C1 segment of cervical spinal cord (tissue), 14 donors: ENCODE measurements around the gene UNC5B.
A peak's percentile ranks its signal among the peaks of the same experiment; 100 is the strongest.
"Not testable (repeated sequence)": the region's sequence is repeated elsewhere in the genome, so short reads cannot be mapped to it uniquely, and the experiment has no call there.

Experiments used
- DNase-seq, 14 donors: peaks; one replicate each; lab custom pipeline; 2025; lab: John Stamatoyannopoulos, UW

UNC5B gene

DNA sequence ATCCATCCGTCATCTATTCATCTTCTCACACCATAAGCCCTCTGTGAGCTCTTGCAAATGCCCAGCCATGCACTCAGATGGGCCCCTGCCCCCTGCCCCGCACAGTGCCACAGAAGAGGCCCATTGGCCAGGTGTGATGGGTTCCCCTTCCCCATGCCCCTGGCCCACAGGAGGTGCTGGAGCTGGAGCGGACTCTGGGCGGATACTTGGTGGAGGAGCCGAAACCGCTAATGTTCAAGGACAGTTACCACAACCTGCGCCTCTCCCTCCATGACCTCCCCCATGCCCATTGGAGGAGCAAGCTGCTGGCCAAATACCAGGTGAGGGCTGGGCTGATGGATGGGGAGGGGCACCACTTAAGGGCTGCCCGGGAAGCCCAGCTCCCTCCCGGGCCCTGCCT, 83.3 kb downstream of the UNC5B start:
- DNase-seq: no peak

DNA sequence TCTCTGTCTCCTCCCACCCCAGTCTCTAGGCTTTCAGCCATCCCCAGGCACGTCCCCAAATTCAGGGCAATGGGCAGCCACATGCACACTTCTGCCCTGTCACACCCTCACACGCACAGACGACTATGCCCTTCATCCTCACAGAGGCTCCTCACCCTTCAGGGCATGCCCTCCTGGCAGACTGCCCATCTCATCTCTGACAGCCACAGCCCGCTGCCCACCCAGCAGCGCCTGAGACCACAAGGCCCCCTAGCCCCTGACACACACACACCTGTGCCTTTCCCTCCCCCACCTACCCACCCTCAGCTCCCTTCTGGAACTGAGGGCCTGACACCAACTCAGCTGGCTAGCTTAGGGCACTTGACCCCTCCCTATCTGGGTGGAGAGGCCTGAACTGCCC, 83.7 kb downstream of the UNC5B start:
- DNase-seq: no peak

DNA sequence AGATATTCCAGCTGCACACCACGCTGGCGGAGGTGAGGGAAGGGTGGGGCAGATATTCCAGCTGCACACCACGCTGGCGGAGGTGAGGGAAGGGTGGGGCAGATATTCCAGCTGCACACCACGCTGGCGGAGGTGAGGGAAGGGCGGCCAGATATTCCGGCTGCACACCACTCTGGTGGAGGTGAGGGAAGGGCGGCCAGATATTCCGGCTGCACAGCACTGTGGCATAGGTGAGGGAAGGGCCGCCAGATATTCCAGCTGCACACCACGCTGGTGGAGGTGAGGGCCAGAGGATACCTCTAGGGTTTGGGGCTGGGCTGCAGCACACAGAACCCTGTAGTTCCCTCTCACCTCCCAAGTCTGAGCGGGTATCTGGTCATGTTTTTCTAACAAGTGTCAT, 84.4 kb downstream of the UNC5B start:
- not testable (repeated sequence) for DNase-seq

DNA sequence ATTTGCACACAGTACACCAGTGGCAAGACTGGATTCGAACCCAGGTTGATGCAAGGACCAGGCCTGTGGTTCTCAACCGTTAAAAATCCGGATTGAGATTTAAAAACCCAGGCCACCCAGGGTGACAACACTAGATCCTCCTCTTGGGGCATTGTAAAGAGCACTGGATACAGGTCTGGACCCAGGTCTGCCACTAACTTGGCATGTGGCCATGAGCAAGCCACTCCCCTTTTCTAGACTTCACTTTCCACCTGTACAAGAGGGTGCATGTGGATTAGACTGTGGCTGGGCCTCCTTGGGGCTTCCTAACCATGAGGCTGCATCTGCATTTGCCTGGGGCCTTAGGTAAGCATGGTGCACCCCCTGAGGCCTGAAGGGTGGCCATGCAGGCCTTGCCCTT, 85.0 kb downstream of the UNC5B start:
- DNase-seq: no peak

DNA sequence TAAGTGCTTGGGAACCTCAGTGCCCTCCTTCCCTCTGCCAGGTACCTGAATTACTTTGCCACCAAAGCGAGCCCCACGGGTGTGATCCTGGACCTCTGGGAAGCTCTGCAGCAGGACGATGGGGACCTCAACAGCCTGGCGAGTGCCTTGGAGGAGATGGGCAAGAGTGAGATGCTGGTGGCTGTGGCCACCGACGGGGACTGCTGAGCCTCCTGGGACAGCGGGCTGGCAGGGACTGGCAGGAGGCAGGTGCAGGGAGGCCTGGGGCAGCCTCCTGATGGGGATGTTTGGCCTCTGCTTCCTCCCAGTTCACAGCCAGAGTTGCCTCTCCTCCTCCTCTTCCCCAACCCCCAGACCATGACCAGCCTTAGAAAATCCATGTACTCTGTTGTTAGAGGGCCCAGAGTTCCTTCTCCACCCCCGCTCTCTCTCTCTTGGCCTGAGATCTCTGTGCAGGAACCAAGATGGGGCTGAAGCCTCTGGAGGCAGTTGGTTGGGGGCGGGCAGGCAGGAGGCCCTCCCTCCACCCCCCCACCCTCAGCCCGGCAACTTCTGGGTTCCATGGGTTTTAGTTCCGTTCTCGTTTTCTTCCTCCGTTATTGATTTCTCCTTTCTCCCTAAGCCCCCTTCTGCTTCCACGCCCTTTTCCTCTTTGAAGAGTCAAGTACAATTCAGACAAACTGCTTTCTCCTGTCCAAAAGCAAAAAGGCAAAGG, 86.9 kb downstream of the UNC5B start:
- no peak for DNase-seq

DNA sequence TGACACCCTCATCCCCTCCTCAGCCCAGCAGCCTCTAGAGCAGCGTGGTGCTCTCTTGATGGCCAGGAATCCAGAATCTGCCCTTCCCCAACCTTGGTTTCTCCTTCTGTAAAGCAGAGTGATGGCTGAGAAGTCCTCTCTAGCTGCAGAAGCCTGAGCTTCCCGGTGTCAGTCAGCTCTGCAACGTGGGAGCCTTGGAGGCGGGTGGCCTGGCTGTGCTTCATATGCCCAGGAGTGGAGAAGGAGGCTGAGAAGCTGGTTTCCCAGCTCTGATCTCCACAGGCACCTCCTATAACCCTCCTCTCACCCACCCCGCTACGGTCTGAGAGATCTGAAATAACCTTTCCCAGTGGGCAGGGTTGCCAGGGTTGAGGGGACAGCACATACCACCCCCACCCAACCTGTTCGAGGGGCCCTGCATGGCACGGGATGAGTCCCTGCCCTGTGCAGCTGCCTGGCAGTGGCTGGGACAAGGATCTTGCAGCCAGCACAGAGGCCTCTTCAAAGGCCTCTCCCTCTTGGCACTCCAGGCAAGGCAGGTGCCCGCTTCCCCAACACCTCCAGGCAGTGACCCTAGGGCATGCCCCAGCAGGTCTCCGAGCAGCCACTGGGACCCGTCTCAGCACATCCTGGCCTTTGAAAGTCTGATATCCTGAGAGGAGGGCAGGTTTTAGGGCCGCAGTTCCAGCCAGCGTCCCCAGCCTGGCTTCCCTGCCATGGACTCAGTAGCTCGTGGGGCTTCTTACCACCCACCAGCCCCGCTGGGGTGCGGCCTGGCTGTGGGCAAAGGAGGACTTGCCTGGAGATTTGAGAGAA, 88.4 kb downstream of the UNC5B start:
- DNase-seq: no peak

DNA sequence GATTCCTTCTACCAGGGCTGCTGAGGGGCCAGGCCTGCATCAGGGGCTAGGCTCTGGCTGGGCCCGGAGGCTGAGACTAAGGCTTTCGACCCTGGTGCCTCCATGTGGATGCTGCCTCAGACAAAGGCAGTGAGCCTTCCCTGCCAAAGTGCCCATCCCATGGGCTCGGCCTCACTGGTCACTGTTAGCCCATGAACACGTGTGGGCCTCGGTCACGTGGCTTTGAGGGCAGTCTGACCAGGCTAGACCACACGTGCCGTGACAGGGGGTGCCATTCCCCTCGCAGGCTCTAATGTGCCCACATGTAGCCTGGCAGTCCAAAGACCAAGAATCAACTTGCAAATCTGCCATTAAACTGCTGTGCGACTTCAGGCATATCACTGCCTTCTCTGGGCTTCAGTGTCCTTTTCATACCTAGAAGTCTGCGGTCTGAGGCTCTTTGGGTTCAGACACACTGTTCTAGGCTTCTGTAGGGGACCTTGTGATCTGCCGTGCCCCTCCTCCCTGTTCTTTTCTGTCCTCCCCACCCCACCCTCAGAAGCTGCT, 89.1 kb downstream of the UNC5B start:
- DNase-seq: no peak

DNA sequence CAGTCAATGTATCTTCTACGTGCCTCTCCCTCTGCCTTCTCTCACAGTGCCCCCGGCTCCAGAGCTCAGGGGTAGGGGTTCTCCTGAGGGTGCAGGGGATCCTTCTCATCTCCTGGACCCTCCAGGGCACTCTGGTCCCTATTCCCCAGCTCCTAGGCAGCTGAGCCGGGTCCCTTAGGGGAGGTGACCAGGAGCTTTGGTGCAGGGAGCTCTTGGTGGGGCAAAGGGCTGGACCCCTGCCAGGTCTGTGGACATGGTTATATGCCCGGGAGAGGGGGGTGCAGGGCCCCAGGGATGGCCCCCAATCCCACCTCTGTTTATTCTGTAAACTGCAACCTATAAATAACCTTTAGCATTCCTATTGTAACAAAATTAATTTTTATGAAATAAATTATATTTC, 90.1 kb downstream of the UNC5B start:
- no peak for DNase-seq

DNA sequence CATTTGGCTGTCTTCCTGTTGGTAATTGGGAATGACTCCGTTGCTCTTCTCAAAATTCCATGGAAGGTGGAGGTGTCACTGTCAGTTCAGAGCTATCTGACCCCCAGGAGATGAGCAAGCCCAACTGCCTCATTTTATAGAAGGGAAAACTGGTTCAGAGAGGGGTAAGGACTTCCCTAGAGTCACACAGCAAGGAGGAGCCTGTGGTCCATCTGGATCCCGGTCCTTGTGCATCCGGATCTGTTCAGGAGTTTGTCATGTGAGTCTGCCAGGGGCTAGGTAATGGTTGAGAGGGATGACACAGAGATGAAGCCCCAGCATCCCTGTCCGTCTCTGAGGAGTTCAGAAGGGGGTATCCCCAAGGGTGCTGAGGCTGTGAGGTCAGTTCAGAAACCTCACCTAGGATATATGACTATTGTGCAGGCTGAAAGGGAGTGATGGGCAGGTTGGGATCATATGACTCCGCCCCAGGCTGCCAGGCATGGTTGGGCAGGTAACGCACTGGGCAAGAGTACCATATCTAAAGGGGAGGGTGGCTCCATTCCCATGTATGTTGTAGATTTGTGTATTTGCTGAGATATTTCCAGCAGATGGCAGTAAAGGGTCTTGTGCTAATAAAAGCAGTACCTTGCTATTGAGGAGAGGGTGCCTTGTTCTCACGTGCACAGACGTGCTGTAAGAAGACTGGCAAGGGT, 90.7 kb downstream of the UNC5B start:
- DNase-seq: peak in 1 of 14 donors; percentile 60

DNA sequence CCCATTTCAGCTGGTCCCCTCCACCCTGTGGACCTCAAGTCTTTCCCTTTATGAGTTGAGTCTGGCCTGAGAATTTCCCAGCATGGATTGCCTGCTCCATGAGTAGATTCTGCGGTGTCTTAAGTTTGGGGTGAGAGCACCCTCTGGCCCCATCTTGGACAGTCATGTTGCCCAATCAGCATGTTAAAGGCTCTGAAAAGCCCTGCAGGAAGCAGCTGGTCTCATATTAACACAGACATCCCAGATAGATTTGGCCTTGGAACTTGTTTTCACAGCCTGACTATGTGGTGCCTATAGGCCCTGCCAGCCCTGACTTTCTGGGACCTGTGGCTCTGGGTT, 91.2 kb downstream of the UNC5B start:
- no peak for DNase-seq

DNA sequence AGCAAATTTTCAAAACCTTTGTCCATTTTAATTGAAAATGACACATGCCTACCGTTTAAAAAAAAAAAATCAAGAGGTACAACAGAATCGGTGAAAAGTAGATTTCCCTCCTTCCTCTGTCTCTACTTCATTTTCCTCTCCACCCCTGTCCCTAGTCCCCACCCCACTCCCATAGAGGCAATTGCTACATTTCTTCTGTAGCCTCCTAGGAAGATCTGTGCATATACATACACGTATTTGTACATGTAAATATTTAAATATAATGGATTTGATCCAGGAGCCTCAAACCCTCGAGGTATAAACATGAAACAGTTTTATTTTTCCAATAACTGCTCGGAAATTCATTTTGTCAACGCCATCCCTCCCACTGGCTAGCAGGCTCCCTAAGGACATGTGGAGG, 92.5 kb downstream of the UNC5B start:
- DNase-seq: no peak

DNA sequence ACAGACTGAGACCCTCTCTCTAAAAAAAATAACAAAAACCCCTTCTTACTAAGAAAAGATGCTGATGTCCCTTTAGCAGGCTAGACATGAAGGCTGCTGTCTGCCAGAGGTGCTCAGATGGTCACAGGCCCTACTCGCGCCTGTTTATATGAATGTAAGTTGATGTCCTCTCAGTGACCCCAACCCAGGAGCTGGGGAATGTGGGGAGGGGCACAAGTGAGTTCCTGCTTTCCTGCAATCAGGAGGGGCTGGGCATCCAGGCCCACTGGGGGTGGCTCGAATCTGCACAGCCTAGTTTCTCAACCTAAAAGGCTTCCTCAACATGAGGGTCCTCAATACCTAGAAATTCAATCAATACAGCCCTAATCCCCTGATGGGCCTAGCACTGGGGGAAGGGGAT, 94.6 kb downstream of the UNC5B start:
- DNase-seq: no peak

DNA sequence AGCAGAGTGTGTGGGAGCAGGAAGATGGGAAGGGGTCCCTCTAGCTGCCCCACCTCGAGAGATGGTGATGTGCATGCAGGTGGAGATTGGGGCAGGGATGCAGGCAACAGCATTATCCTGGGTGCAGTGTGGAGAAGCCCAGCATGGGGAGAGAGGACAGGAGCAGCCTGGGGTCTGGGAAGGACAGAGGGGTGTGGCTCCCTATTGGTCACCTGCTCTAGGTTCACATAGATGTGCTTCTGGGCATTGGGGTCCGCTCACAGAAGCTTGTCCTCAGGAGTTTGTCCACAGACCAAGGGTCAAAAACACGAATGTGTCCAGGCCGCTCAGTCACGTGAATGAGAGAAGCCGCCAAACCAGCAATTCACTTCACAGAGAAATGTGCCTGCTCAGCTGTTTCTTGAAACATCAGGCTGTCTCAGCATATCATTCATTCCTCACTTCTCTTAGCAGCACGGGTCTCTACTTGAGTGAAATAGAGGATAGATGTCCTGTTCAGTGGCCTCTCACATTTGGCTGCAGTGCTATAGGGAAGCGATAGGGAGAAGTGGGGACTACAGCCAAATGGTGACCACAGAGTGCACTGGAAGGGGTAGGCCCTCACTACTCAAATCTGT, 95.2 kb downstream of the UNC5B start:
- DNase-seq: no peak

DNA sequence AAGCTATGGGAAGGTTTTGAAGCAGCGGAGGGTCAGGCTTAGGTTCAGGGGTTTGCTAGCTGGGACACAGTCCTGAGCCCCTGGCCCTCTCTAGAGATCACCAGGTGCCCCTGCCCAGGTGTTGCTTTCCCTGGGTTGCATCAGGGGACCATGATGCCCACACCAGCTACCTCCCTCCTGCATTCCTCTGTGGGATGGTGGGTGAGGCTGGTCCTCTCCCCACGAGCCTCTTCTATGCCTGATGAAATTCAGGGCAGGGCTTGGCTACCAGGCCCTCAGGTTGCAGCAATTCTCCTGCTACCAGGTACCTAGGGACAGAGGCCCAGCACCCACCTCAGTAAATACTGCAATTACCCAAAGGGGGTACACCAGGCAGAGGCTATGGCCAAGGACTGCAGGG, 95.9 kb downstream of the UNC5B start:
- no peak for DNase-seq

DNA sequence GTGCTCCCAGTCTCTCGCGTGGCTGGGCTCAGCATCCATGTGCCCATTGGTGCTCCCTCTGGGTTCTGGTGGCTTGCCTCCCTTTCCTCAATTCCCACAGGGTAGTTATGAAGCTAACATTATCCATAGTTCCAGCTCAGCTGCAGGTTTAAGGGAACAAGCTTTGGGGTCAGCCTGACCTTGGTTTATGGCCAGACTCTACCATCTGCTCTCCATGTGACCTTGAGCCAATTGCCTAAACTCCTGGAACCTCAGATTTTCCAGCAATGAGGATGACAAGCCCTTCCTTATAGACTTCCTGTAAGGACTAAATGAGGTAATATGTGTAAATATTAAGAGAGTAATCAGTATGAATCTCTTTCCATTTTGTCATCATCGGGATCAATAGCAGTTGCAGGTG, 96.6 kb downstream of the UNC5B start:
- DNase-seq: no peak

DNA sequence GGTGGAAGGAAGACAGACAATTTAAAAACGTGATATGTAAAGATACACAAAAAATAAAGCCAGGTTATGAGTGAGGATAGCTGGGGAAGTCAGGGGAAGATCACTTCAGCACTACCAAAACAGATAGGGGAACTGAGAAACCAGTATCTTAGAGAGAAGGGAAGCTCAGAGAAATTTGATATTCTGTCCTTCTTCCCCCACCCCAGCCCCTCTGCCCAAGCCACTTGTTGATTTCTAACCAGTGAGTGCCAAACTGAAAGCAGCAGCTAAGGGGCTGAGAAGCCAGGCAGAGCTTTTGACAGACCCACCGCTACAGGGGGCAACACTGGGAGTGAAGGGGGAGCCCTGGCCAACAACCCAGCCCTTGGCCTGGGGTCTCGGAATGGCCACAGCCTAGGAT, 97.5 kb downstream of the UNC5B start:
- DNase-seq: no peak

DNA sequence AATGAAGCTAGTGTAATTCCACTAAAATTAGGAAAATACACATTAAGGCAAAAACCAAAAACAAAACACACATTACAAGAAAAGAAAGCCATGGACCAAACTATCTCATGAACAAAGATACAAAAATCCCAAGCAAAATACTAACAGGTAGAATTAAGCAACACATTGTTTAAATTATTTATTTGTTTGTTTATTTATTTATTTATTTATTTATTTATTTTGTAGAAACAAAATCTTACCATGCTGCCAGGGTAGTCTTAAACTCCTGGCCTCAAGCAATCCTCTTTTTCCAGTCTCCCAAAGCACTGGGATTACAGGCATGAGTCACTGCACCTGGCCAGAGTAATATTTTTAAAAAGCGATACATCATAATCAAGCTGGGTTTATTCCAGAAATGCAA, 99.8 kb downstream of the UNC5B start:
- no peak for DNase-seq

DNA sequence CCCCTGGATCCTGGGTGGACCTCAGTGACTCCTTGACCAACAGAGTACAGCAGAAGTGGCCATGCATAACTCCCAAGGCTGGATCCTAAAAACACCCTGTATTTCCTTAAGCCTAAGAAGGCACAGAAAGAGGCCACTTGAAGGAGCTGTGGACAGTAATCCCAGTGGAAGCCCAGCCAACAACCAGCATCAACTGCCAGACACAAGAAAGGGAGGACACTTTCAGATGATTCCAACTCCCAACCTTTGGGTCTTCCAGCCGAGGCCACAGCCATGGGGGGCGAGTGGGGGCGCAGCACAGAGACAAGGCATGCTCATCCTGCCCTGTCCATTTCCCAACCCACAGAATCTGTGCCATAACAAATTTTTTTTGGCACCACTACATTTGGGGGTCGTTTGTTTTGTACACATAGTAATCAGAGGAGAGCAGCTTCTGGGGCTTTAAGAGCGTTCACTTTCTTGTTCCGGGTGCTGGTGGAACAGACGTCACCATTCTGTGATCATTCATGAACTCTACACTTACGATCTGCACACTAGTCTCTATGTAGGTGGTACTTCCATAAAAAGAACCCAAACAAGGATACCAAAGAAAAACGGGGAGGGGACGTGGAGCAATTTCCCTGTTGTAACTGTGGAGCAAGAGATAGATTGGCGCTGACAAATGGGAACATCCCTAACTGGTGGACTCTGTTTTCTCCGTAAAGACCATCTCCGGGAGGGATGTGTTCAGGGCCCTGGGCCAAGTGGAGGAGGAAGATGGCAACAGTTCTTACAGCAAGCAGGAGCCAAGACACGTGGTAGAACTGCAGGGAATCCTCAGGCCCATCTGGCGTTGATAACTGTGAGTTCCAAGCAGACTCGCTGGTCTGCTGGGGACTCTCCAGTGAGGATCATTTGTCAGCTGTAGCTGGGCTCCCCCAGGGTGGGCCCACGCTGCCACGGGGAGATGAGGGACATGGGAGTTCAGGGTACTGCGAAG, 100.7 kb downstream of the UNC5B start:
- DNase-seq: peak in 6 of 14 donors; percentile 4 to 97 (median 34)

DNA sequence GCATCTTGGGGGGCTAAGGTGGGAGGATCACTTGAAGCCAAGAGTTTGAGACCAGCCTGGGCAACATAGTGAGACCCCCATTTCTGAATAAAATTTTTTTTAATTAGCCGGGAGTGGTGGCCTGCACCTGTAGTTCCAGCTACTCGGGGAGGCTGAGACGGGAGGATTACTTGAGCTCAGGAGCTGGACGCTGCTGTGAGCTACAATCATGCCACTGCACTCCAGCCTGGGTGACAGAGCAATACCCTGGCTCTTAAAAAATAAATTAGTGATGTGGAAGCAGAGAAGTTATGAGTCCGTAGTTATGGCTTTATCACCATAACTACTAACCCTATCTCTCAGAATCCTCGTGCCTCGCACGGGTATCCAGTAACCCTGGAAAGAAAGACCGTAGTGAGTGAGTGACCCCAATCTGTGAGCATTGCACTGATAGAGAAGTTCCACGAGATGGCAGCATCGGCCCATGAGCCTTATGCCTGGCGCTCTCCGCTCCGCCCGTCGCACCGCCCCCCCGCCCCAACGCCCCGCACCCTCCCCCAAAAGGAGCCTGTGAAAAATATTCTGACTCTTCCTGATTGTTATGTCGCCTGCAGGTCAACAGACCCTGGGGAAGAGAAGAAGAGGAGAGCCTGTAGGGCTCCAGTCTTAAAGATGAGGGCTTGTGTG, 101.8 kb downstream of the UNC5B start:
- DNase-seq: peak in 9 of 14 donors; percentile 15 to 64 (median 30)

DNA sequence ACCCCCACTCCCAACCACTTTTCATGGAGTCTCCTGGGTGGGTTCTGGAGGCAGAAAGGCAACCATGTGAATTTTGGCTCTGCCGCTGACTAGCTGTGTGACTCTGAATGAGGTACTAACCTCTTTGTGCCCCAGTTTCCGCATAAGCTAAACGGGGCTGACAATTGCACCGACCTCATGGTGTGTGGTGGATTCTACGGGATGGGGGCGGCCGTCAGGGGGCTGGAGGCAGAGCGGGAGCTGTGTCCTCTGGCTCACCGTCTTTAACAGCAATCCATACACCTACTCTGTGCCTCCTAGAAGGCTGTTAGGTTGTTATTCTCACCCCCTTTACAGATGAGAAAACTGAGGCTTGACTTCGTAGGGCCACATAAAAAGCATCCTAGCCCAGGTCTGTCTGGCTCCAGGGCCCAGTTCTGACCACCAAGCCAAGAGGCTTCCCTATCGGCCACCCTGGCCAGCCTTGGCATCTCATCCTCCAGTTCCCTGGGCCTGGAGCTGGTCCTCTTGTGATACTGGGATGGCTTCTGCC, 102.4 kb downstream of the UNC5B start:
- peak in 1 of 14 donors; percentile 63 for DNase-seq
